SK-N-SH treated with all-trans-retinoic acid at 6 μM for 48 hours (cell line): ENCODE measurements around the gene TRPC6.

Source experiments
- ATAC-seq: fragments of 200-7000 bp; cut with Tn5 transposase; 3 replicates; pipeline ENCODE4 v1.9.1; 2020; ENCODE audit warnings: mild to moderate bottlenecking, moderate library complexity
- ARNTL ChIP-seq: fragments of 450-650 bp; formaldehyde crosslinking; IDR thresholded peaks from 2 replicates; pipeline ENCODE4 v1.5.0; 2020; ENCODE audit warnings: low read depth, mild to moderate bottlenecking, moderate library complexity, borderline replicate concordance
- BACH2 ChIP-seq: fragments of 250-450 bp; sonication (Bioruptor Pico); IDR thresholded peaks from 2 replicates; pipeline ENCODE4 v1.9.0; 2021; ENCODE audit warnings: mild to moderate bottlenecking, borderline replicate concordance
- CSDC2 ChIP-seq: fragments of 250-450 bp; sonication (Bioruptor Pico); IDR thresholded peaks from 2 replicates; pipeline ENCODE4 v1.5.0; 2020; ENCODE audit warnings: mild to moderate bottlenecking, moderate library complexity
- ESRRG ChIP-seq: fragments of 250-450 bp; sonication (Bioruptor Pico); IDR thresholded peaks from 2 replicates; pipeline ENCODE4 v1.6.1; 2021; ENCODE audit warnings: mild to moderate bottlenecking
- GLIS3 ChIP-seq: fragments of 250-450 bp; sonication (Bioruptor Pico); IDR thresholded peaks from 2 replicates; pipeline ENCODE4 v1.5.0; 2020; ENCODE audit warnings: mild to moderate bottlenecking, moderate library complexity
- OSR1 ChIP-seq: fragments of 250-450 bp; sonication (Bioruptor Pico); IDR thresholded peaks from 2 replicates; pipeline ENCODE4 v1.8.0; 2022; ENCODE audit warnings: moderate library complexity, mild to moderate bottlenecking, inconsistent platforms
- PATZ1 ChIP-seq: fragments of 250-450 bp; sonication (Bioruptor Pico); IDR thresholded peaks from 2 replicates; pipeline ENCODE4 v1.8.0; 2020; ENCODE audit warnings: mild to moderate bottlenecking, moderate library complexity, borderline replicate concordance
- PPARA ChIP-seq: fragments of 250-450 bp; sonication (Bioruptor Pico); IDR thresholded peaks from 2 replicates; pipeline ENCODE4 v1.5.0; 2020; ENCODE audit warnings: mild to moderate bottlenecking, borderline replicate concordance
- RARB ChIP-seq: fragments of 250-450 bp; sonication (Bioruptor Pico); IDR thresholded peaks from 2 replicates; pipeline ENCODE4 v1.8.0; 2021; ENCODE audit warnings: mild to moderate bottlenecking, moderate library complexity
- SNAI2 ChIP-seq: fragments of 250-450 bp; sonication (Bioruptor Pico); IDR thresholded peaks from 2 replicates; pipeline ENCODE4 v1.5.0; 2020; ENCODE audit warnings: mild to moderate bottlenecking, moderate library complexity
- TCF4 ChIP-seq: fragments of 250-450 bp; sonication (Bioruptor Pico); IDR thresholded peaks from 2 replicates; pipeline ENCODE4 v1.8.0; 2021; ENCODE audit warnings: mild to moderate bottlenecking, moderate library complexity, borderline replicate concordance
- ZC3H10 ChIP-seq: fragments of 250-450 bp; sonication (Bioruptor Pico); IDR thresholded peaks from 2 replicates; pipeline ENCODE4 v1.5.1; 2021; ENCODE audit warnings: mild to moderate bottlenecking, moderate library complexity
- ZFP3 ChIP-seq: fragments of 250-450 bp; sonication (Bioruptor Pico); IDR thresholded peaks from 2 replicates; pipeline ENCODE4 v1.5.0; 2020; ENCODE audit warnings: mild to moderate bottlenecking, moderate library complexity
- ZFP30 ChIP-seq: fragments of 450-650 bp; formaldehyde crosslinking; IDR thresholded peaks from 2 replicates; pipeline ENCODE4 v1.5.0; 2022; ENCODE audit warnings: mild to moderate bottlenecking, moderate library complexity
- ZNF565 ChIP-seq: fragments of 450-650 bp; formaldehyde crosslinking; conservative IDR thresholded peaks from 2 replicates; pipeline ENCODE4 v1.5.0; 2020; ENCODE audit warnings: low read depth, mild to moderate bottlenecking, moderate library complexity
- ZNF70 ChIP-seq: fragments of 450-650 bp; formaldehyde crosslinking; IDR thresholded peaks from 2 replicates; pipeline ENCODE4 v1.5.0; 2020; ENCODE audit warnings: mild to moderate bottlenecking, moderate library complexity
- ZNF8 ChIP-seq: fragments of 450-650 bp; formaldehyde crosslinking; IDR thresholded peaks from 2 replicates; pipeline ENCODE4 v1.5.0; 2020; ENCODE audit warnings: mild to moderate bottlenecking, moderate library complexity
- TF ChIP-seq, protein P1 (sequence below): fragments of 250-450 bp; sonication (Bioruptor Pico); IDR thresholded peaks from 2 replicates; pipeline ENCODE4 v1.5.1; 2021; ENCODE audit warnings: mild to moderate bottlenecking, moderate library complexity
- TF ChIP-seq, protein P2 (sequence below): fragments of 250-450 bp; sonication (Bioruptor Pico); IDR thresholded peaks from 2 replicates; pipeline ENCODE4 v1.8.0; 2021; ENCODE audit warnings: low read depth, mild to moderate bottlenecking, moderate library complexity, borderline replicate concordance
- TF ChIP-seq, protein P3 (sequence below): fragments of 250-450 bp; sonication (Bioruptor Pico); IDR thresholded peaks from 2 replicates; pipeline ENCODE4 v1.5.0; 2020; ENCODE audit warnings: mild to moderate bottlenecking, moderate library complexity

TRPC6 gene

DNA sequence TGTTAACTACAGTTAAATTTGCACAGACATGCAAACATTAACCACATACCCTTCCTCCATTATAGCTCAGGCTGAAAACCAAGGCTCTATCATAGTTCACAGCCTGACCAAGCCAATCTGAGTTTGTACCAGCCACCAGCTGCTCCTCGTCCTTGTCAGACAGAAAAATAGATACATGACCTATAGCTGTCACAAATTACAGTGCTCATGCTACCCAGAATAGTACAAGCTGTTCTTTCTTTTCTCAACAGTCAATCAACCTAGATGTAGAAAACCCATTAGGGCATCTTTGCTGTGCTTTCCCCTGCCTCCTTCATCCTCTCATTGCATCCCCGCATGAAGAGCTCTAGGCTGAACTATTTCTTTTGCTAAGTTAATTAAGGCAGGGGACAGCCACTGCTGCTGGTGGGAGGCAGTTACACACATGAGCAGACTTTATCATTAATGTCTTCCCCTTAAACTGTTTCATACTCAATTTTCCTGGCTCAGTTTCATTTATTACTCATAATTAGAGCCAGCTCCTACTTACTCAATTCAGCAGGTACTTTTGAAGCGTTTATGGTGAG is 148.3 kb downstream of the TRPC6 start:
- TF ChIP-seq ZNF70 (CRISPR knock-in tag) (no peak), OSR1 (CRISPR knock-in tag) (no peak), ZFP30 (CRISPR knock-in tag) (no peak), ZNF565 (CRISPR knock-in tag) (no peak), PPARA (CRISPR knock-in tag) (no peak), ESRRG (CRISPR knock-in tag) (no peak), ZFP3 (CRISPR knock-in tag) (no peak), ZNF8 (CRISPR knock-in tag) (no peak), SNAI2 (CRISPR knock-in tag) (no peak), RARB (CRISPR knock-in tag) (no peak), TCF4 (CRISPR knock-in tag) (no peak), ZC3H10 (CRISPR knock-in tag) (no peak), BACH2 (no peak), ARNTL (no peak)
- TF ChIP-seq, protein P1, sequence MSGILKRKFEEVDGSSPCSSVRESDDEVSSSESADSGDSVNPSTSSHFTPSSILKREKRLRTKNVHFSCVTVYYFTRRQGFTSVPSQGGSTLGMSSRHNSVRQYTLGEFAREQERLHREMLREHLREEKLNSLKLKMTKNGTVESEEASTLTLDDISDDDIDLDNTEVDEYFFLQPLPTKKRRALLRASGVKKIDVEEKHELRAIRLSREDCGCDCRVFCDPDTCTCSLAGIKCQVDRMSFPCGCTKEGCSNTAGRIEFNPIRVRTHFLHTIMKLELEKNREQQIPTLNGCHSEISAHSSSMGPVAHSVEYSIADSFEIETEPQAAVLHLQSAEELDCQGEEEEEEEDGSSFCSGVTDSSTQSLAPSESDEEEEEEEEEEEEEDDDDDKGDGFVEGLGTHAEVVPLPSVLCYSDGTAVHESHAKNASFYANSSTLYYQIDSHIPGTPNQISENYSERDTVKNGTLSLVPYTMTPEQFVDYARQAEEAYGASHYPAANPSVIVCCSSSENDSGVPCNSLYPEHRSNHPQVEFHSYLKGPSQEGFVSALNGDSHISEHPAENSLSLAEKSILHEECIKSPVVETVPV (CRISPR knock-in tag), result no peak
- TF ChIP-seq, protein P2, sequence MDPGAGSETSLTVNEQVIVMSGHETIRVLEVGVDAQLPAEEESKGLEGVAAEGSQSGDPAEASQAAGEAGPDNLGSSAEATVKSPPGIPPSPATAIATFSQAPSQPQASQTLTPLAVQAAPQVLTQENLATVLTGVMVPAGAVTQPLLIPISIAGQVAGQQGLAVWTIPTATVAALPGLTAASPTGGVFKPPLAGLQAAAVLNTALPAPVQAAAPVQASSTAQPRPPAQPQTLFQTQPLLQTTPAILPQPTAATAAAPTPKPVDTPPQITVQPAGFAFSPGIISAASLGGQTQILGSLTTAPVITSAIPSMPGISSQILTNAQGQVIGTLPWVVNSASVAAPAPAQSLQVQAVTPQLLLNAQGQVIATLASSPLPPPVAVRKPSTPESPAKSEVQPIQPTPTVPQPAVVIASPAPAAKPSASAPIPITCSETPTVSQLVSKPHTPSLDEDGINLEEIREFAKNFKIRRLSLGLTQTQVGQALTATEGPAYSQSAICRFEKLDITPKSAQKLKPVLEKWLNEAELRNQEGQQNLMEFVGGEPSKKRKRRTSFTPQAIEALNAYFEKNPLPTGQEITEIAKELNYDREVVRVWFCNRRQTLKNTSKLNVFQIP, result no peak
- TF ChIP-seq, all 23 proteins: peak for 0
- ATAC-seq, result no peak

GRCh38 chr11:101434026-101434643 is 149.7 kb downstream of the TRPC6 start:
- no peak for ATAC-seq
- TF ChIP-seq ZNF8 (CRISPR knock-in tag) (no peak), SNAI2 (CRISPR knock-in tag) (no peak), PATZ1 (CRISPR knock-in tag) (no peak), ZC3H10 (CRISPR knock-in tag) (no peak), ZNF565 (CRISPR knock-in tag) (no peak)
- TF ChIP-seq, protein P3, sequence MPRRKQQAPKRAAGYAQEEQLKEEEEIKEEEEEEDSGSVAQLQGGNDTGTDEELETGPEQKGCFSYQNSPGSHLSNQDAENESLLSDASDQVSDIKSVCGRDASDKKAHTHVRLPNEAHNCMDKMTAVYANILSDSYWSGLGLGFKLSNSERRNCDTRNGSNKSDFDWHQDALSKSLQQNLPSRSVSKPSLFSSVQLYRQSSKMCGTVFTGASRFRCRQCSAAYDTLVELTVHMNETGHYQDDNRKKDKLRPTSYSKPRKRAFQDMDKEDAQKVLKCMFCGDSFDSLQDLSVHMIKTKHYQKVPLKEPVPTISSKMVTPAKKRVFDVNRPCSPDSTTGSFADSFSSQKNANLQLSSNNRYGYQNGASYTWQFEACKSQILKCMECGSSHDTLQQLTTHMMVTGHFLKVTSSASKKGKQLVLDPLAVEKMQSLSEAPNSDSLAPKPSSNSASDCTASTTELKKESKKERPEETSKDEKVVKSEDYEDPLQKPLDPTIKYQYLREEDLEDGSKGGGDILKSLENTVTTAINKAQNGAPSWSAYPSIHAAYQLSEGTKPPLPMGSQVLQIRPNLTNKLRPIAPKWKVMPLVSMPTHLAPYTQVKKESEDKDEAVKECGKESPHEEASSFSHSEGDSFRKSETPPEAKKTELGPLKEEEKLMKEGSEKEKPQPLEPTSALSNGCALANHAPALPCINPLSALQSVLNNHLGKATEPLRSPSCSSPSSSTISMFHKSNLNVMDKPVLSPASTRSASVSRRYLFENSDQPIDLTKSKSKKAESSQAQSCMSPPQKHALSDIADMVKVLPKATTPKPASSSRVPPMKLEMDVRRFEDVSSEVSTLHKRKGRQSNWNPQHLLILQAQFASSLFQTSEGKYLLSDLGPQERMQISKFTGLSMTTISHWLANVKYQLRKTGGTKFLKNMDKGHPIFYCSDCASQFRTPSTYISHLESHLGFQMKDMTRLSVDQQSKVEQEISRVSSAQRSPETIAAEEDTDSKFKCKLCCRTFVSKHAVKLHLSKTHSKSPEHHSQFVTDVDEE (CRISPR knock-in tag), result no peak
- TF ChIP-seq, all 23 proteins: peak for 0

DNA sequence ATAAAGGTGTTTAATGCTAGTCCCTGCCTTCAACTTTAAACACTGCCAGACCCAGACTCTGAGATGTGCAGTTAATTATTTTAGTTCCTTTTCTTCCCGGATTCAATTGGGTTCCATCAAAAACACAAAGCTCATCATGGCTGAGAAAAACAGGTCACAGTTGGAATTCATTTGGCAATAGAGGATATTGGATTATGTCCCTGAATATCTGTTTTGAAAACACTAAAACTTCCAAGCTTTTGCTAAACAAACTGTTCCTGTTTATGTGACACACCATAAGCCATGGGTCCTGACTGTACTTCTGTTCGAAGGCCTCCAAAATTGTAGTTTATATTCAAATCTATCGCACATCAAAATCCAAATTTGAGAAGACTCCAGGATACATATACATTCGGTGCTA is 150.7 kb downstream of the TRPC6 start:
- no peak for TF ChIP-seq ZNF8 (CRISPR knock-in tag)
- TF ChIP-seq CSDC2 (CRISPR knock-in tag), result no peak
- no peak for TF ChIP-seq GLIS3 (CRISPR knock-in tag)
- TF ChIP-seq, all 23 proteins: peak for 0
- ATAC-seq, result no peak
